GM19035 (cell line): Measurements from ENCODE around the gene SOX9.

Experiments
- ATAC-seq: cut with Tn5 transposase; IDR thresholded peaks from one replicate; pipeline ENCODE4 v1.9.1; 2021; ENCODE audit not compliant: unreplicated experiment

The SOX9 gene

GRCh38 chr17:72120642-72121163 is at the start of gene SOX9:
TSS of gene SOX9 (plus strand) at chr17:72121020. CDS start at chr17:72121392, 372 bp downstream.
- ATAC-seq = peak; percentile 82

GRCh38 chr17:72071330-72071729 is 49.5 kb upstream of the SOX9 start:
- no peak for ATAC-seq

GRCh38 chr17:72075995-72076677 is 44.7 kb upstream of the SOX9 start:
- ATAC-seq = no peak

- no peak for ATAC-seq
Observed at GRCh38 chr17:72076678-72077030, 44.2 kb upstream of the SOX9 start.

GRCh38 chr17:72077326-72077960 is 43.4 kb upstream of the SOX9 start:
- ATAC-seq = no peak

- no peak for ATAC-seq
Observed at GRCh38 chr17:72079700-72080099, 41.1 kb upstream of the SOX9 start.

GRCh38 chr17:72087876-72088275 is 32.9 kb upstream of the SOX9 start:
- no peak for ATAC-seq

GRCh38 chr17:72089453-72089987 is 31.3 kb upstream of the SOX9 start:
- ATAC-seq = no peak

- no peak for ATAC-seq
Observed at GRCh38 chr17:72090108-72090507, 30.7 kb upstream of the SOX9 start.

- no peak for ATAC-seq
Observed at GRCh38 chr17:72092710-72093322, 28.0 kb upstream of the SOX9 start.

- ATAC-seq = no peak
Observed at GRCh38 chr17:72093707-72094106, 27.1 kb upstream of the SOX9 start.

- no peak for ATAC-seq
Observed at GRCh38 chr17:72095316-72095715, 25.5 kb upstream of the SOX9 start.

- ATAC-seq = no peak
Observed at GRCh38 chr17:72097144-72097543, 23.7 kb upstream of the SOX9 start.

GRCh38 chr17:72099919-72100318 is 20.9 kb upstream of the SOX9 start:
- ATAC-seq = no peak

GRCh38 chr17:72100470-72100869 is 20.4 kb upstream of the SOX9 start:
- no peak for ATAC-seq

GRCh38 chr17:72101526-72101925 is 19.3 kb upstream of the SOX9 start:
- ATAC-seq = no peak

- ATAC-seq = no peak
Observed at GRCh38 chr17:72102366-72102765, 18.5 kb upstream of the SOX9 start.

- no peak for ATAC-seq
Observed at GRCh38 chr17:72104164-72104862, 16.5 kb upstream of the SOX9 start.

GRCh38 chr17:72104863-72105234 is 16.0 kb upstream of the SOX9 start:
- ATAC-seq = no peak

GRCh38 chr17:72107100-72107499 is 13.7 kb upstream of the SOX9 start:
- ATAC-seq = no peak

- no peak for ATAC-seq
Observed at GRCh38 chr17:72110231-72110941, 10.4 kb upstream of the SOX9 start.
